H1 (cell line): ENCODE results near the gene FIGNL1. TPM values are rescaled to one million over a fixed set of nuclear protein-coding genes. Genes with fewer than 3 reads are reported as not detected.

Experiments
- CTCF ChIA-PET: fragments of 300-600 bp; sonication (Branson Sonifier 250); formaldehyde crosslinking; loops from one replicate; lab custom pipeline; 2021; ENCODE audit not compliant: partially characterized antibody; lab: Charles Lee
- POLR2A ChIA-PET: fragments of 300-600 bp; sonication (Branson Sonifier 250); formaldehyde crosslinking; loops from one replicate; lab custom pipeline; 2021; ENCODE audit warnings: inconsistent platforms; ENCODE audit not compliant: partially characterized antibody; lab: Charles Lee
- DNase-seq, 2 experiments: peaks; one replicate each; pipeline versions ENCODE4 v3.0.0 to v3.0.0-alpha.2; 2010 to 2022; ENCODE audit warnings: low spot score in 2 of 2, low read depth in 1 of 2, mixed read lengths in 1 of 2
- FAIRE-seq: peaks from 2 replicates; lab custom pipeline; 2011; peaks lifted over from hg19 to GRCh38; lab: Jason Lieb, UNC
- H2AFZ ChIP-seq: 2 replicates; pipeline ENCODE4 v1.8.1; 2012; ENCODE audit warnings: low read length, inconsistent platforms
- H2AK5ac ChIP-seq: 2 replicates; pipeline ENCODE4 v1.6.1; 2013; ENCODE audit warnings: low read depth, low read length
- H2BK120ac ChIP-seq: replicated peaks from 2 replicates; pipeline ENCODE3; 2013; ENCODE audit warnings: low read depth, low read length, inconsistent platforms
- H2BK12ac ChIP-seq: 2 replicates; pipeline ENCODE4 v1.6.1; 2013; ENCODE audit warnings: low read depth, low read length
- H2BK15ac ChIP-seq: 2 replicates; pipeline ENCODE4 v1.6.1; 2013; ENCODE audit warnings: low read length
- H2BK20ac ChIP-seq: 2 replicates; pipeline ENCODE4 v1.6.1; 2013; ENCODE audit warnings: low read length
- H2BK5ac ChIP-seq: 2 replicates; pipeline ENCODE4 v1.6.1; 2013; ENCODE audit warnings: low read depth, low read length
- H3K14ac ChIP-seq: 2 replicates; pipeline ENCODE4 v1.6.1; 2013; ENCODE audit warnings: inconsistent platforms; ENCODE audit not compliant: insufficient read length
- H3K18ac ChIP-seq: 2 replicates; pipeline ENCODE4 v1.6.1; 2013; ENCODE audit warnings: low read length; ENCODE audit errors: extremely low read depth
- H3K23ac ChIP-seq: 2 replicates; pipeline ENCODE4 v1.6.1; 2013; ENCODE audit warnings: inconsistent platforms; ENCODE audit not compliant: insufficient read length
- H3K23me2 ChIP-seq: 2 replicates; pipeline ENCODE4 v1.6.1; 2013; ENCODE audit warnings: low read depth, low read length
- H3K27ac ChIP-seq: 2 replicates; pipeline ENCODE4 v1.6.1; 2011; ENCODE audit warnings: low read depth, low read length, inconsistent platforms
- H3K27me3 ChIP-seq, 4 experiments: replicated peaks in 1 of 4; 1 replicate in 1 of 4; 2 replicates in 3 of 4; pipeline versions ENCODE4 v1.6.1 to v1.8.1; 2011 to 2013; ENCODE audit warnings: low read length in 3 of 4, mild to moderate bottlenecking in 3 of 4, inconsistent platforms in 2 of 4, mixed read lengths in 2 of 4, moderate library complexity in 1 of 4; ENCODE audit not compliant: control insufficient read depth in 3 of 4, insufficient read depth in 3 of 4; ENCODE audit errors: extremely low read depth in 1 of 4
- H3K36me3 ChIP-seq, 4 experiments: 2 replicates each; pipeline versions ENCODE4 v1.6.1 to v1.8.1; 2011 to 2013; ENCODE audit warnings: mild to moderate bottlenecking in 4 of 4, low read length in 3 of 4, moderate library complexity in 2 of 4, control low read depth in 1 of 4, inconsistent platforms in 1 of 4; ENCODE audit not compliant: insufficient read depth in 4 of 4, control insufficient read depth in 2 of 4
- H3K4ac ChIP-seq: replicated peaks from 2 replicates; pipeline ENCODE3; 2013; ENCODE audit warnings: low read length, low read depth, mixed read lengths, inconsistent platforms; ENCODE audit not compliant: insufficient read length
- H3K4me1 ChIP-seq, 4 experiments: replicated peaks in 1 of 4; 1 replicate in 1 of 4; 2 replicates in 3 of 4; pipeline versions ENCODE4 v1.6.1 to v1.8.1; 2011 to 2013; ENCODE audit warnings: low read length in 3 of 4, inconsistent platforms in 2 of 4, mixed read lengths in 1 of 4; ENCODE audit not compliant: insufficient read depth in 4 of 4, control insufficient read depth in 3 of 4
- H3K4me2 ChIP-seq, 2 experiments: 2 replicates each; pipeline versions ENCODE4 v1.6.1 to v1.8.1; 2011 to 2013; ENCODE audit warnings: low read depth in 2 of 2, low read length in 2 of 2, control low read depth in 1 of 2, inconsistent platforms in 1 of 2, mild to moderate bottlenecking in 1 of 2; ENCODE audit not compliant: insufficient read depth in 1 of 2
- H3K4me3 ChIP-seq, 4 experiments: fragments of 200-600, 300-600 bp in 1 of 4; sonication (generic), shearing (Covaris generic), sonication (Bioruptor Twin) in 1 of 4; 2 replicates each; pipeline versions ENCODE4 v1.5.1 to v1.8.1; 2011 to 2016; ENCODE audit warnings: low read length in 4 of 4, low read depth in 3 of 4, control low read depth in 2 of 4, inconsistent platforms in 2 of 4, mild to moderate bottlenecking in 2 of 4, mixed read lengths in 1 of 4, moderate library complexity in 1 of 4; ENCODE audit not compliant: insufficient read depth in 2 of 4; ENCODE audit errors: extremely low read depth in 1 of 4
- H3K56ac ChIP-seq: replicated peaks from 2 replicates; pipeline ENCODE3; 2013; ENCODE audit warnings: low read depth, mild to moderate bottlenecking, mixed read lengths, low read length, inconsistent platforms; ENCODE audit not compliant: insufficient read length
- H3K79me1 ChIP-seq: 2 replicates; pipeline ENCODE4 v1.6.1; 2013; ENCODE audit warnings: low read depth, low read length, control low read depth
- H3K79me2 ChIP-seq, 2 experiments: 2 replicates each; pipeline versions ENCODE4 v1.6.1 to v1.8.1; 2012 to 2013; ENCODE audit warnings: low read length in 2 of 2, mild to moderate bottlenecking in 2 of 2, inconsistent platforms in 1 of 2; ENCODE audit not compliant: insufficient read depth in 2 of 2, control insufficient read depth in 1 of 2
- H3K9ac ChIP-seq, 4 experiments: replicated peaks in 1 of 4; 1 replicate in 1 of 4; 2 replicates in 3 of 4; pipeline versions ENCODE4 v1.6.1 to v1.8.1; 2011 to 2013; ENCODE audit warnings: low read depth in 3 of 4, low read length in 3 of 4, control low read depth in 2 of 4, mild to moderate bottlenecking in 2 of 4, moderate library complexity in 2 of 4, inconsistent platforms in 1 of 4; ENCODE audit errors: extremely low read depth in 1 of 4
- H3K9me3 ChIP-seq, 2 experiments: 2 replicates each; pipeline versions ENCODE4 v1.6.1 to v1.8.1; 2012 to 2013; ENCODE audit warnings: mild to moderate bottlenecking in 2 of 2, moderate library complexity in 2 of 2, control low read depth in 1 of 2, inconsistent platforms in 1 of 2, low read depth in 1 of 2, low read length in 1 of 2, mixed read lengths in 1 of 2; ENCODE audit not compliant: insufficient read depth in 2 of 2
- H4K20me1 ChIP-seq, 2 experiments: replicated peaks in 1 of 2; 2 replicates each; pipeline versions ENCODE3 to v1.8.1; 2011 to 2013; ENCODE audit warnings: inconsistent platforms in 2 of 2, low read length in 2 of 2, mild to moderate bottlenecking in 1 of 2; ENCODE audit not compliant: insufficient read depth in 2 of 2, control insufficient read depth in 1 of 2
- H4K5ac ChIP-seq: 2 replicates; pipeline ENCODE4 v1.6.1; 2013; ENCODE audit warnings: low read length, low read depth, mixed read lengths, inconsistent platforms; ENCODE audit not compliant: insufficient read length
- H4K8ac ChIP-seq: 2 replicates; pipeline ENCODE4 v1.8.0; 2013; ENCODE audit warnings: mild to moderate bottlenecking, moderate library complexity, low read length, inconsistent platforms; ENCODE audit not compliant: insufficient read depth; ENCODE audit errors: extremely low read depth
- H4K91ac ChIP-seq: replicated peaks from 2 replicates; pipeline ENCODE3; 2013; ENCODE audit warnings: low read length, mixed read lengths, inconsistent platforms; ENCODE audit not compliant: insufficient read length
- BRCA1 ChIP-seq: IDR thresholded peaks from 2 replicates; pipeline ENCODE4 v1.6.1; 2012; ENCODE audit warnings: low read depth, low read length, improper control_type of control experiment
- CBX5 ChIP-seq: fragments of 300-800, 300-1000 bp; sonication (generic); IDR thresholded peaks from 2 replicates; pipeline ENCODE4 v1.7.1; 2016; ENCODE audit warnings: antibody characterized with exemption, low read length, low read depth
- GABPA ChIP-seq: IDR thresholded peaks from 2 replicates; pipeline ENCODE4 v1.6.1; 2011; ENCODE audit warnings: mild to moderate bottlenecking, low read length, moderate library complexity, borderline replicate concordance; ENCODE audit not compliant: insufficient read depth
- KDM5A ChIP-seq: fragments of 200-600 bp; IDR thresholded peaks from 2 replicates; pipeline ENCODE4 v1.7.1; 2012; ENCODE audit warnings: mild to moderate bottlenecking, low read length, inconsistent platforms, mixed read lengths
- NANOG ChIP-seq: IDR thresholded peaks from 2 replicates; pipeline ENCODE4 v1.6.1; 2011; ENCODE audit warnings: low read length, low read depth, mild to moderate bottlenecking, inconsistent platforms; ENCODE audit not compliant: insufficient read depth, poor library complexity, severe bottlenecking
- RAD21 ChIP-seq, 2 experiments: IDR thresholded peaks in 1 of 2; conservative IDR thresholded peaks in 1 of 2; 2 replicates each; pipeline ENCODE4 v1.6.1; 2011; ENCODE audit warnings: low read depth in 2 of 2, low read length in 2 of 2, improper control_type of control experiment in 1 of 2, inconsistent platforms in 1 of 2, mild to moderate bottlenecking in 1 of 2, moderate library complexity in 1 of 2
- SRF ChIP-seq: IDR thresholded peaks from 2 replicates; pipeline ENCODE4 v1.6.1; 2011; ENCODE audit warnings: mild to moderate bottlenecking, low read depth, low read length, moderate library complexity
- WGBS, 2 experiments: shearing (Covaris generic) in 1 of 2; methylation state at CpG; one replicate each; pipeline versions ENCODE4 v1.1.6 to v1.1.7; 2013 to 2015; ENCODE audit warnings: low lambda C conversion rate in 2 of 2, mixed read lengths in 2 of 2, inconsistent platforms in 1 of 2, low coverage in 1 of 2, missing lambda C conversion rate in 1 of 2; ENCODE audit not compliant: insufficient replicate concordance in 2 of 2, insufficient coverage in 1 of 2, insufficient read length in 1 of 2; ENCODE audit errors: extremely low coverage in 1 of 2, missing lambda C conversion rate in 1 of 2; 5-methylcytosine and 5-hydroxymethylcytosine counted together
- polyA plus RNA-seq, 7 experiments: library from polyadenylated mRNA; depleted of rRNA in 3 of 7; stranded (reverse) in 5 of 7; unstranded in 2 of 7; fragments of >200 nt in 5 of 7; fragments of 200-250 nt in 2 of 7; gene quantifications; 1 replicate in 5 of 7; 2 replicates in 1 of 7; 4 replicates in 1 of 7; pipeline versions ENCODE4 v1.2.1 to v1.2.3, GENCODE V29; 2011 to 2013; ENCODE audit warnings: missing spikeins in 2 of 7, mixed read lengths in 2 of 7
- total RNA-seq: library from RNA; stranded (reverse); fragmentation: NEBNext Ultra II Directional; extraction: Animal tissue kit (Norgen Biotek cat#: 25700); gene quantifications from 2 replicates; pipeline ENCODE4 v1.2.1, GENCODE V29; 2021

FIGNL1 gene
- total and polyA plus RNA-seq, 2 of the 8 experiments (the other 6 are each of a cell fraction or from before 2014, with no cell fraction given) = 6.5 to 9.9 TPM

- Histone ChIP-seq H3K9ac (no peak overlapping the region), H3K4me2 (no peak overlapping the region), H2AK5ac (no peak overlapping the region), H2BK15ac (no peak overlapping the region), H3K36me3 (no peaks in the 10 kb centered on the region), H2BK20ac (no peak overlapping the region), H2BK5ac (no peak overlapping the region), H3K79me1 (no peaks in the 10 kb centered on the region), H3K18ac (no peak overlapping the region), H2BK120ac (no peak overlapping the region), H3K4me3 (no peak overlapping the region), H3K4me1 (no peaks in the 10 kb centered on the region), H3K79me2 (no peaks in the 10 kb centered on the region), H4K20me1 (no peaks in the 10 kb centered on the region), H3K4ac (no peak overlapping the region), H3K27me3 (no peaks in the 10 kb centered on the region), H3K23ac (no peak overlapping the region), H3K23me2 (no peaks in the 10 kb centered on the region), H2BK12ac (no peak overlapping the region), H3K14ac (no peak overlapping the region), H3K56ac (no peak overlapping the region), H2AFZ (no peak overlapping the region), H4K91ac (no peak overlapping the region), H4K5ac (no peak overlapping the region), H4K8ac (no peak overlapping the region), H3K27ac (no peak overlapping the region), H3K9me3 (no peaks in the 10 kb centered on the region)
- FAIRE-seq (no peak), DNase-seq (no peak)
- CTCF ChIA-PET = interaction anchor here (0.7 to 1.3 kb wide), 6 partner anchors 8 to 90 kb away, joined by 3 to 4 read pairs (median 3); no protein-coding TSS in a partner anchor
- WGBS, 2 experiments = 84% methylated on average over 6 of the region's 6 CpGs; no CpG with 5 or more reads in 1 of the 2 experiments
- POLR2A ChIA-PET = no interaction called here
- no peak for TF ChIP-seq CBX5
- no peak for TF ChIP-seq SRF
- no peak for TF ChIP-seq KDM5A
- TF ChIP-seq GABPA = no peak
- no peak for TF ChIP-seq RAD21 (IDR thresholded peaks at IDR 0.05 in 1 of 2, conservative IDR thresholded peaks at IDR 0.05 in 1 of 2; ENCODE audit: low read depth in 2 of 2, low read length in 2 of 2)
- TF ChIP-seq NANOG = no peak
- no peak for TF ChIP-seq BRCA1
These were observed 46.4 kb upstream of the FIGNL1 start for GRCh38 chr7:50496569-50496968.
